OCI-LY3 (cell line): ENCODE results near the gene MTX1.

Source experiments
- H2AFZ ChIP-seq: fragments of 200-600, 300-600 bp; shearing (Covaris generic); 2 replicates; pipeline ENCODE4 v1.6.0; 2014; ENCODE audit warnings: antibody characterized with exemption, low read depth, low read length
- H3K27ac ChIP-seq: fragments of 200-600, 300-600 bp; sonication (generic); 2 replicates; pipeline ENCODE4 v1.5.1; 2014; ENCODE audit warnings: mild to moderate bottlenecking, low read length, moderate library complexity, mixed read lengths
- H3K27me3 ChIP-seq: fragments of 200-600, 300-600 bp; sonication (generic); 2 replicates; pipeline ENCODE4 v1.6.1; 2014; ENCODE audit warnings: low read depth, low read length, mixed read lengths
- H3K36me3 ChIP-seq: fragments of 200-600, 300-600 bp; sonication (generic); replicated peaks from 2 replicates; pipeline ENCODE3; 2014; ENCODE audit warnings: low read depth, low read length, mixed read lengths
- H3K4me1 ChIP-seq: fragments of 300-600, 200-600 bp; sonication (generic); 2 replicates; pipeline ENCODE4 v1.6.1; 2014; ENCODE audit warnings: low read length, mixed read lengths
- H3K4me2 ChIP-seq: fragments of 200-600, 300-600 bp; sonication (generic); 2 replicates; pipeline ENCODE4 v1.6.1; 2014; ENCODE audit warnings: low read length, mixed read lengths
- H3K4me3 ChIP-seq: fragments of 300-600, 200-600 bp; sonication (generic); 2 replicates; pipeline ENCODE4 v1.5.1; 2014; ENCODE audit warnings: antibody characterized with exemption, mild to moderate bottlenecking, low read length, moderate library complexity
- H3K79me2 ChIP-seq: fragments of 300-600, 200-600 bp; shearing (Covaris generic); 2 replicates; pipeline ENCODE4 v1.6.1; 2014; ENCODE audit warnings: mild to moderate bottlenecking, low read length, mixed read lengths
- H3K9ac ChIP-seq: fragments of 300-600, 200-600 bp; shearing (Covaris generic); 2 replicates; pipeline ENCODE4 v1.6.0; 2014; ENCODE audit warnings: mild to moderate bottlenecking, low read length, moderate library complexity
- H3K9me3 ChIP-seq: fragments of 200-600, 300-600 bp; shearing (Covaris generic); 2 replicates; pipeline ENCODE4 v1.6.1; 2014; ENCODE audit warnings: low read length, mixed read lengths; ENCODE audit not compliant: insufficient read depth
- H4K20me1 ChIP-seq: fragments of 200-600, 300-600 bp; sonication (generic); 2 replicates; pipeline ENCODE4 v1.6.1; 2016; ENCODE audit warnings: low read length, mixed read lengths; ENCODE audit not compliant: insufficient read depth
- EZH2phosphoT487 ChIP-seq: fragments of 200-600 bp; shearing (Covaris generic); IDR thresholded peaks from 2 replicates; pipeline ENCODE4 v1.6.1; 2018; ENCODE audit warnings: antibody characterized with exemption, mixed run types, low read depth
- TF ChIP-seq, protein P1 (sequence below): fragments of 200-600, 300-600 bp; sonication (generic); IDR thresholded peaks from 2 replicates; pipeline ENCODE4 v1.5.1; 2014; ENCODE audit warnings: antibody characterized with exemption, low read length, low read depth

Gene MTX1

DNA sequence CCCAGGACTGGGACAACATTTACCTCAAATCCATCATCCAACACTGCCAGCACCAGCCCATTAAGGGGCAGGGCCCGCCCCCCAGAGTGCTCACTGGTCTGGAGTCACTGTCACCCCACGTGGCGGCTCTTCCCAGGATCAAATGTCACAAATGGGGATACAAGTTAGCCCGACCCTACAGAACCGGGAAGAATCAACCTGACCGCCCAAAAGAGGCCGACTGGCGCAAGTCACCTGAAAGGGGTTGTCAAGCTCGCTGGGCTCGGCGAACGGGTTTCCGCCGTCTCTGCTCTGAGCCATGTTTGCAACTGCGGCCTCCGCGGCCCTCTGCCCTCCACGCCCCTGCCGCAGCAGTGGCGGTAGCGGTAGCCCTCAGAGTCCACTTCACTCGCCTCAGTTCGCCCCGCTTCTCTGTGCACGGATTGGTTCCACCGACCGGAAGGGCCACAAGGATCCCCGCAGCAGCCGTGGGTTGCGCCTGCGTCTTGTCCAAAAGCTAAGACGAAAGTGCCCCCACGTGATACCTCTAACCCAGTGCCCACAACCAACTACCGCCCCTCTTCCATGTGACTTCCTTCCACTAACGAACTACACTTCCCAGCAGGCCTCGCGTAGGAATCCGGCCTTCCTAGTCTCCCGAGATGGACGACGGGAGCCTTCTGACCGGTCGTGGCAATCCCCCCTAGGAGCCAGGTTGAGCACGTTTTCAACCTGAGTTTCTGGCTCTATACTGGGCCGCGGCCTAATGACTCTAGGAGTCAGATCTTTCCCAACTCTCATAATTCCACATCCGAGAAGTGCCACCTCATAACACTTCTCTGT lies 53.6 kb downstream of the MTX1 start, which contains the start of gene SCAMP3:
SCAMP3 (minus strand) TSS at position 509 of the 822 bp plus-strand sequence; CDS start at position 300, 209 bp downstream.
- peaks cover 52% of the 10 kb centered on the region for H3K36me3 ChIP-seq
- H3K27me3 ChIP-seq = no peaks in the 10 kb centered on the region
- peak within 1 kb of the TSS; percentile 62 for H3K27ac ChIP-seq
- H3K79me2 ChIP-seq = peaks cover 20% of the 10 kb centered on the region
- H4K20me1 ChIP-seq = no peaks in the 10 kb centered on the region
- peak within 1 kb of the TSS; percentile 89 for H3K9ac ChIP-seq
- peak within 1 kb of the TSS; percentile 85 for H3K4me3 ChIP-seq
- peak within 1 kb of the TSS; percentile 30; the same call in 1 of the 2 replicates for H2AFZ ChIP-seq
- TF ChIP-seq EZH2phosphoT487 = no peak
- TF ChIP-seq, protein P1, sequence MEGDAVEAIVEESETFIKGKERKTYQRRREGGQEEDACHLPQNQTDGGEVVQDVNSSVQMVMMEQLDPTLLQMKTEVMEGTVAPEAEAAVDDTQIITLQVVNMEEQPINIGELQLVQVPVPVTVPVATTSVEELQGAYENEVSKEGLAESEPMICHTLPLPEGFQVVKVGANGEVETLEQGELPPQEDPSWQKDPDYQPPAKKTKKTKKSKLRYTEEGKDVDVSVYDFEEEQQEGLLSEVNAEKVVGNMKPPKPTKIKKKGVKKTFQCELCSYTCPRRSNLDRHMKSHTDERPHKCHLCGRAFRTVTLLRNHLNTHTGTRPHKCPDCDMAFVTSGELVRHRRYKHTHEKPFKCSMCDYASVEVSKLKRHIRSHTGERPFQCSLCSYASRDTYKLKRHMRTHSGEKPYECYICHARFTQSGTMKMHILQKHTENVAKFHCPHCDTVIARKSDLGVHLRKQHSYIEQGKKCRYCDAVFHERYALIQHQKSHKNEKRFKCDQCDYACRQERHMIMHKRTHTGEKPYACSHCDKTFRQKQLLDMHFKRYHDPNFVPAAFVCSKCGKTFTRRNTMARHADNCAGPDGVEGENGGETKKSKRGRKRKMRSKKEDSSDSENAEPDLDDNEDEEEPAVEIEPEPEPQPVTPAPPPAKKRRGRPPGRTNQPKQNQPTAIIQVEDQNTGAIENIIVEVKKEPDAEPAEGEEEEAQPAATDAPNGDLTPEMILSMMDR = no peak
- H3K4me2 ChIP-seq = peak within 1 kb of the TSS; percentile 94
- H3K9me3 ChIP-seq = no peaks in the 10 kb centered on the region
- H3K4me1 ChIP-seq = peaks cover 14% of the 10 kb centered on the region

DNA sequence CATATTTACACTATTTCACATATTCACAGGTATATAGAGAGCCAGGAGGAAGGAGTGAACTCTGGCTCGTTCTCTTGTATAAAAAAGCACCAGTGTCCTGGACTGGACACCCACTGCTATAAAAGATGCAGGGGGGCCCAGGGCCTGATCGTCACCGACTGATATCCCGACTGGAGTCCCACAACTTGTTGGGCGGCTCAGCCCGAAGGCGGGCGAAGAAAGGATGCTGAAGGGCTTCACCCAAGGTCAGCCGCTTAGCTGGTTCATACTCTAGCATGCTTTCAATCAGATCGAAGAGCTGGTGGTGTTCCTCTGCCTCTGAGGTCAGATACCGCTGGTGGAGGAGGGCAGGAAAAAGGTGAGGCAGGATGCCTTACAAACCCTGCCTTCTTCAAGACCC lies 54.6 kb downstream of the MTX1 start:
- Histone ChIP-seq H3K27me3 (no peaks in the 10 kb centered on the region), H3K4me1 (peaks cover 14% of the 10 kb centered on the region), H3K36me3 (peaks cover 55% of the 10 kb centered on the region), H3K9ac (no peak overlapping the region), H3K4me2 (no peak overlapping the region), H2AFZ (no peak overlapping the region), H3K27ac (peak overlapping the region; percentile 53; the same call in 1 of the 2 replicates), H3K79me2 (peaks cover 20% of the 10 kb centered on the region), H3K4me3 (no peak overlapping the region), H3K9me3 (no peaks in the 10 kb centered on the region), H4K20me1 (no peaks in the 10 kb centered on the region)
- TF ChIP-seq EZH2phosphoT487 = no peak
- TF ChIP-seq, protein P1 = no peak
